ENCODE results near the gene SLC9C2.
"Not testable (repeated sequence)": the region's sequence is repeated elsewhere in the genome, so short reads cannot be mapped to it uniquely, and the experiment has no call there.

SLC9C2 gene

GRCh38 chr1:173527151-173527826, 75.6 kb downstream of the SLC9C2 start:
- DNase-seq, result no peak

GRCh38 chr1:173525926-173526325, 76.9 kb downstream of the SLC9C2 start:
- DNase-seq, result no peak

- DNase-seq, result no peak
These were observed 79.5 kb downstream of the SLC9C2 start for GRCh38 chr1:173523329-173523728.

GRCh38 chr1:173520799-173521198, 82.1 kb downstream of the SLC9C2 start:
- DNase-seq, result no peak

- DNase-seq, result not testable (repeated sequence)
These were observed 88.4 kb downstream of the SLC9C2 start for GRCh38 chr1:173514503-173514902.

GRCh38 chr1:173509797-173510196, 93.1 kb downstream of the SLC9C2 start:
- no peak for DNase-seq

- DNase-seq, result no peak
These were observed 94.3 kb downstream of the SLC9C2 start for GRCh38 chr1:173508541-173508940.

GRCh38 chr1:173507847-173508209, 95.0 kb downstream of the SLC9C2 start:
- no peak for DNase-seq

GRCh38 chr1:173507205-173507846, 95.5 kb downstream of the SLC9C2 start:
- DNase-seq, result no peak

GRCh38 chr1:173506437-173506836, 96.4 kb downstream of the SLC9C2 start:
- DNase-seq, result no peak

GRCh38 chr1:173505391-173505790, 97.5 kb downstream of the SLC9C2 start:
- no peak for DNase-seq

GRCh38 chr1:173504268-173504667, 98.6 kb downstream of the SLC9C2 start:
- no peak for DNase-seq

GRCh38 chr1:173503391-173503790, 99.5 kb downstream of the SLC9C2 start:
- no peak for DNase-seq

- DNase-seq, result no peak
These were observed 100.8 kb downstream of the SLC9C2 start for GRCh38 chr1:173502104-173502503.

- no peak for DNase-seq
These were observed 103.1 kb downstream of the SLC9C2 start for GRCh38 chr1:173499729-173500128.

GRCh38 chr1:173496757-173497320, 106.0 kb downstream of the SLC9C2 start:
- no peak for DNase-seq

GRCh38 chr1:173495609-173496267, 107.1 kb downstream of the SLC9C2 start:
- no peak for DNase-seq

- not testable (repeated sequence) for DNase-seq
These were observed 109.7 kb downstream of the SLC9C2 start for GRCh38 chr1:173493125-173493524.

- no peak for DNase-seq
These were observed 111.4 kb downstream of the SLC9C2 start for GRCh38 chr1:173491508-173491907.

GRCh38 chr1:173489929-173490328, 112.9 kb downstream of the SLC9C2 start:
- no peak for DNase-seq

- DNase-seq, result no peak
These were observed 113.7 kb downstream of the SLC9C2 start for GRCh38 chr1:173489149-173489600.

GRCh38 chr1:173488001-173488400, 114.9 kb downstream of the SLC9C2 start:
- no peak for DNase-seq

- DNase-seq, result no peak
These were observed 117.5 kb downstream of the SLC9C2 start for GRCh38 chr1:173485401-173485800.

- no peak for DNase-seq
These were observed 118.6 kb downstream of the SLC9C2 start for GRCh38 chr1:173484276-173484675.
